PC-9 (cell line): ENCODE measurements around the gene CD2. TPM values are rescaled to one million over a fixed set of nuclear protein-coding genes. Genes with fewer than 3 reads are reported as not detected.

Experiments used
- BruUV-seq: library from RNA; stranded (reverse); fragments of 400-500 nt; replicated peaks from 2 replicates; lab custom pipeline; 2021; lab: Mats Ljungman, UMichigan
- CTCF ChIA-PET: fragments of 300-600 bp; sonication (Branson Sonifier 250); formaldehyde crosslinking; loops from one replicate; lab custom pipeline; 2022; ENCODE audit warnings: antibody characterized with exemption; lab: Charles Lee
- POLR2A ChIA-PET: fragments of 300-600 bp; sonication (Branson Sonifier 250); formaldehyde crosslinking; loops from one replicate; lab custom pipeline; 2022; ENCODE audit warnings: antibody characterized with exemption; ENCODE audit not compliant: unreplicated experiment; lab: Charles Lee
- DNase-seq, 2 experiments: peaks; one replicate each; pipeline versions ENCODE4 v3.0.0 to v3.0.0-alpha.2; 2015 to 2022; ENCODE audit warnings: mixed read lengths in 1 of 2
- H2AFZ ChIP-seq: fragments of 200-600 bp; sonication (generic); 2 replicates; pipeline ENCODE4 v1.8.1; 2017; ENCODE audit warnings: antibody characterized with exemption
- H3F3A ChIP-seq: fragments of 200-600 bp; sonication (generic); 2 replicates; pipeline ENCODE4 v1.8.1; 2017; ENCODE audit warnings: antibody characterized with exemption, mild to moderate bottlenecking, low read depth; ENCODE audit not compliant: insufficient read depth
- H3K27ac ChIP-seq: fragments of 200-600 bp; sonication (generic); 2 replicates; pipeline ENCODE4 v1.6.1; 2016; ENCODE audit warnings: mixed run types
- H3K27me3 ChIP-seq: fragments of 200-600 bp; sonication (generic); 2 replicates; pipeline ENCODE4 v1.6.1; 2016; ENCODE audit warnings: low read depth, mixed run types; ENCODE audit not compliant: insufficient read depth
- H3K36me3 ChIP-seq: fragments of 200-600 bp; sonication (generic); 2 replicates; pipeline ENCODE4 v1.6.1; 2016; ENCODE audit warnings: low read depth, mixed run types
- H3K4me1 ChIP-seq: fragments of 200-600 bp; sonication (generic); replicated peaks from 2 replicates; pipeline ENCODE4 v1.6.1; 2016; ENCODE audit warnings: mixed run types; ENCODE audit not compliant: insufficient read depth
- H3K4me2 ChIP-seq: fragments of 200-600 bp; sonication (generic); 2 replicates; pipeline ENCODE4 v1.6.1; 2017; ENCODE audit warnings: mixed run types
- H3K4me3 ChIP-seq: fragments of 200-600 bp; sonication (generic); 2 replicates; pipeline ENCODE4 v1.6.1; 2016; ENCODE audit warnings: mixed run types
- H3K79me2 ChIP-seq: fragments of 200-600 bp; sonication (generic); 2 replicates; pipeline ENCODE4 v1.6.1; 2017; ENCODE audit warnings: low read depth, mixed run types
- H3K9me2 ChIP-seq: fragments of 200-600 bp; sonication (generic); 2 replicates; pipeline ENCODE4 v1.8.1; 2017; ENCODE audit warnings: mild to moderate bottlenecking; ENCODE audit not compliant: insufficient read depth
- H3K9me3 ChIP-seq: fragments of 200-600 bp; sonication (generic); 2 replicates; pipeline ENCODE4 v1.8.1; 2016; ENCODE audit warnings: low read depth; ENCODE audit not compliant: insufficient read depth
- H4K20me1 ChIP-seq: fragments of 200-600 bp; sonication (generic); 2 replicates; pipeline ENCODE4 v1.8.1; 2017; ENCODE audit not compliant: insufficient read depth
- EZH2 ChIP-seq: fragments of 200-600 bp; sonication (generic); IDR thresholded peaks from 2 replicates; pipeline ENCODE4 v1.8.0; 2017; ENCODE audit warnings: antibody characterized with exemption, low read depth
- intact Hi-C: fragments of 100-400 bp; cut with micrococcal nuclease; formaldehyde crosslinking; loops from one replicate; pipeline ENCODE4 v1.10.0; 2022; ENCODE audit not compliant: unreplicated experiment
- total RNA-seq: library from RNA; stranded (reverse); gene quantifications from 2 replicates; pipeline ENCODE4 v1.2.3, GENCODE V29; 2021
- TF ChIP-seq, protein P1 (sequence below): fragments of 200-600 bp; sonication (generic); conservative IDR thresholded peaks from 2 replicates; pipeline ENCODE4 v1.6.1; 2017; ENCODE audit warnings: mixed run types, antibody characterized with exemption, mild to moderate bottlenecking, moderate library complexity

The CD2 gene
- total RNA-seq, 1 experiment from 2014 or later: not detected

DNA sequence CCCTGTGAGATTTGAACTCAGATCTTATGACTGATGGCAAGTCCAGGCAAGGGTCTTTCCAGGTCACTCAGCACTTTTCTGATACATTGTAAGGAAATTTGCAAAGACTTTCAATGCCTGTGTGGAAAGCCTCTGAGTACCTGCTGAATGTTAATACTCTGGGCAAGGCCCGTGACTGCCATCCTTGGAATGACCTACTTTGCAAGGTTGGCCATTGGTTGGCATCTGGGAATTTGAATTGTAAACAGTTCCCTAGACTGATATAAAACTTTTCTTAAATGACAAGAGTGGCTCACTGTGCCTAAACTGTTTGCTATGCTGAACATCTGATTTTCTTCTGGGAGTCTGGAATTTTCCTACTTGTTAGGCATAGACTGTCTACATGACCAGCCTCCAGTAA, 57.1 kb downstream of the CD2 start:
- no peaks in the 10 kb centered on the region for H3F3A ChIP-seq
- no peak overlapping the region for H3K27ac ChIP-seq
- intact Hi-C loops: loop anchor here (10.0 kb wide), 1 partner anchor 77 kb away; no protein-coding TSS in a partner anchor
- H3K4me2 ChIP-seq: no peak overlapping the region
- ChIA-PET CTCF (no interaction called here), POLR2A (no interaction called here)
- H3K4me3 ChIP-seq: no peak overlapping the region
- no peaks in the 10 kb centered on the region for H4K20me1 ChIP-seq
- no peaks in the 10 kb centered on the region for H3K36me3 ChIP-seq
- DNase-seq: no peak
- no peak for TF ChIP-seq EZH2
- TF ChIP-seq, protein P1, sequence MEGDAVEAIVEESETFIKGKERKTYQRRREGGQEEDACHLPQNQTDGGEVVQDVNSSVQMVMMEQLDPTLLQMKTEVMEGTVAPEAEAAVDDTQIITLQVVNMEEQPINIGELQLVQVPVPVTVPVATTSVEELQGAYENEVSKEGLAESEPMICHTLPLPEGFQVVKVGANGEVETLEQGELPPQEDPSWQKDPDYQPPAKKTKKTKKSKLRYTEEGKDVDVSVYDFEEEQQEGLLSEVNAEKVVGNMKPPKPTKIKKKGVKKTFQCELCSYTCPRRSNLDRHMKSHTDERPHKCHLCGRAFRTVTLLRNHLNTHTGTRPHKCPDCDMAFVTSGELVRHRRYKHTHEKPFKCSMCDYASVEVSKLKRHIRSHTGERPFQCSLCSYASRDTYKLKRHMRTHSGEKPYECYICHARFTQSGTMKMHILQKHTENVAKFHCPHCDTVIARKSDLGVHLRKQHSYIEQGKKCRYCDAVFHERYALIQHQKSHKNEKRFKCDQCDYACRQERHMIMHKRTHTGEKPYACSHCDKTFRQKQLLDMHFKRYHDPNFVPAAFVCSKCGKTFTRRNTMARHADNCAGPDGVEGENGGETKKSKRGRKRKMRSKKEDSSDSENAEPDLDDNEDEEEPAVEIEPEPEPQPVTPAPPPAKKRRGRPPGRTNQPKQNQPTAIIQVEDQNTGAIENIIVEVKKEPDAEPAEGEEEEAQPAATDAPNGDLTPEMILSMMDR: no peak
- H3K9me2 ChIP-seq: no peaks in the 10 kb centered on the region
- H2AFZ ChIP-seq: no peak overlapping the region
- H3K79me2 ChIP-seq: no peaks in the 10 kb centered on the region
- BruUV-seq: no TSS peak
- no peaks in the 10 kb centered on the region for H3K27me3 ChIP-seq
- peaks cover 20% of the 10 kb centered on the region for H3K9me3 ChIP-seq
- H3K4me1 ChIP-seq: no peaks in the 10 kb centered on the region

DNA sequence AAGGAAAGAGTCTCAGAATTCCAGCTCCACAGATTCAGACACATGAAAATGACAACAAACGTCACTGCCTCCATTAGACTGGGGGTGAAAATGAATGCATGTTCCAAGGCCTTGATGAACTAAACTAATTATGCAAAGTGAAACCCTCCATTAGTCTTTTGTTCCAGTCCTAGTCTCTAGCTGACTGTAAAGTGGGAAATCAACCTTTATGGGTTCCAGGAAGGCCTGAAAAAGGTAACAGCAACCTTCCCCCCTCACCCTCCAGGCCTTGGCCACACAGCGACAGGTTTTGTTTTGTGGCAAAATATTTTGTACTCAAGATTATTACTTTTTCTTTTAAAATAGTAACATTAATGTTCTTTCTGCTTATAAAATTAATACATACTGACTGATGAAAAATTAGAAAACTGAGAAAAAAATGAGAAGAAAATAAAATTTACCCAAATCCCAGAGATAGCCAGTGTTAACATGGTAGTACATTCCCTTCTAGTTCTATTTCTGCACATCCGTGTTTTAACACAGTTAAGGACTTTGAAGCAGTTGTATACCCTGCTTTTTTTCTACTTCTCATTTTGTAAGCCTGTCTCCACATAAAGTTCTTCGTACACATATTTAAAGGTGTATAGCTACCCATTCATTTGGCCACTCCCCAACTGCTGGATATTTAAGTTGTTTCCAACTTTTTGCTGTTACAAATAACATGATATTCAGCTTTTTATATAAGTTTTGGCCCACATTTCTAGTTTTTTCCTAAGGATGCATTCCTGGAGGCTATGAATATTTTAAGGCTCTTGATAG, 60.9 kb downstream of the CD2 start:
- no peaks in the 10 kb centered on the region for H3K27me3 ChIP-seq
- no peak overlapping the region for H2AFZ ChIP-seq
- H3K9me3 ChIP-seq: peaks cover 20% of the 10 kb centered on the region
- H3K9me2 ChIP-seq: no peaks in the 10 kb centered on the region
- no peak overlapping the region for H3K4me3 ChIP-seq
- intact Hi-C loops: loop anchor here (10.0 kb wide), 1 partner anchor 80 kb away; no protein-coding TSS in a partner anchor
- H3F3A ChIP-seq: 0 out of 2 replicates have a peak, but pooled peaks cover 4% of the 10 kb centered on the region
- no peaks in the 10 kb centered on the region for H3K79me2 ChIP-seq
- H3K4me1 ChIP-seq: no peaks in the 10 kb centered on the region
- DNase-seq: no peak
- ChIA-PET POLR2A (interaction anchor here (0.6 kb wide), 1 partner anchor 21 kb away, joined by 5 read pairs; no protein-coding TSS in a partner anchor), CTCF (no interaction called here)
- BruUV-seq: no TSS peak
- H4K20me1 ChIP-seq: no peaks in the 10 kb centered on the region
- no peak overlapping the region for H3K27ac ChIP-seq
- TF ChIP-seq EZH2: no peak
- TF ChIP-seq, protein P1: 0 out of 2 replicates have a peak, but pooled peaks have one; percentile 10
- H3K36me3 ChIP-seq: no peaks in the 10 kb centered on the region
- H3K4me2 ChIP-seq: no peak overlapping the region

DNA sequence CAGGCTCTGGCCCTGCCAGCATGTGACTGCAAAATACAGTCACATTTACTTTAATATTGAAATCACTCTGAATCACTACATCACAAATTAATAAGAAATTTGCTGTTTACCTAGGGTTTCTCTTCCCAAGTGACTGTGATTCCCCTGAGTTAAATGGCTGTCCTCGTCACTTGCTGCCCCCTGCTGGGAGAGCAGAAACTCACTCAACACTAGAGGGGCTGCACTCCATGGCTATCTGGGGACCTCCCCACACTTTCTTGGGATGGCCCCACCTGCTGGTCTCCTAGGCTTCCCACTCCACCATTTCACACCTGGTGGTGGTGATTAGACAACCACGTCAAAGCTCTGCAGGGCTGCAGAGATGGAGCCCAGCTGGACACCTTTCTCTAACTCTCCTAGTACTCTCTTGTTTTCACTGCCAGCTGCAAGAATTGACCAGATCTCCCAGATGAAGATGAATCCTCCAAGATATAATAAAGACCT, 63.4 kb downstream of the CD2 start:
- TF ChIP-seq, protein P1: peak; percentile 94
- TF ChIP-seq EZH2: no peak
- H3K36me3 ChIP-seq: no peaks in the 10 kb centered on the region
- DNase-seq: peak; percentile 52 to 76
- H3K27me3 ChIP-seq: no peaks in the 10 kb centered on the region
- ChIA-PET CTCF (interaction anchor here (0.6 kb wide), 1 partner anchor 239 kb away, joined by 8 read pairs; no protein-coding TSS in a partner anchor), POLR2A (interaction anchor here (0.7 kb wide), 1 partner anchor 101 kb away, joined by 4 read pairs; no protein-coding TSS in a partner anchor)
- no peak overlapping the region for H3K4me2 ChIP-seq
- no peak overlapping the region for H3K4me3 ChIP-seq
- intact Hi-C loops: loop anchor here (1.0 to 10.0 kb wide), 3 partner anchors 83 to 243 kb away; no protein-coding TSS in a partner anchor
- no peaks in the 10 kb centered on the region for H3K4me1 ChIP-seq
- H3K9me3 ChIP-seq: peaks cover 8% of the 10 kb centered on the region
- no peaks in the 10 kb centered on the region for H3K9me2 ChIP-seq
- no peaks in the 10 kb centered on the region for H4K20me1 ChIP-seq
- H3F3A ChIP-seq: 0 out of 2 replicates have a peak, but pooled peaks cover 4% of the 10 kb centered on the region
- BruUV-seq: no TSS peak
- H3K27ac ChIP-seq: no peak overlapping the region
- no peak overlapping the region for H2AFZ ChIP-seq
- no peaks in the 10 kb centered on the region for H3K79me2 ChIP-seq

Other genes with a start within 250 kb of the CD2 start
- 15.9 and 23.6 TPM in 2 replicates for gene CD58, start 183.4 kb upstream of the CD2 start, total RNA-seq
- 27.8 and 30.1 TPM in 2 replicates for gene IGSF3, start 86.7 kb upstream of the CD2 start, total RNA-seq
- gene PTGFRN, start 155.5 kb downstream of the CD2 start, total RNA-seq: 83.7 and 87.3 TPM in 2 replicates
- gene CD101, start 247.3 kb downstream of the CD2 start, total RNA-seq: 0.76 and 1.8 TPM in 2 replicates